OCI-LY1 (cell line): ENCODE results near the gene GSTT2B.
"Not testable (repeated sequence)": the region's sequence is repeated elsewhere in the genome, so short reads cannot be mapped to it uniquely, and the experiment has no call there.

Experiments used
- CTCF ChIP-seq: fragments of 200-600 bp; sonication (generic), shearing (Covaris generic); IDR thresholded peaks from 2 replicates; pipeline ENCODE4 v1.5.1; 2017; ENCODE audit warnings: mild to moderate bottlenecking, antibody characterized with exemption, low read length, moderate library complexity, mixed read lengths
- EZH2 ChIP-seq: fragments of 200-600 bp; sonication (generic), shearing (Covaris generic); IDR thresholded peaks from 2 replicates; pipeline ENCODE4 v1.8.0; 2017; ENCODE audit warnings: borderline replicate concordance, mixed run types, mild to moderate bottlenecking, antibody characterized with exemption, low read length, moderate library complexity, mixed read lengths

- not testable (repeated sequence) for TF ChIP-seq CTCF, EZH2
Observed at GRCh38 chr22:23999779-24000178, 38.8 kb upstream of the GSTT2B start.
